Activated T-cell treated with anti-CD3 and anti-CD28 coated beads for 48 hours (primary cell): ENCODE results near the gene ENGASE.
"Not testable (repeated sequence)": the region's sequence is repeated elsewhere in the genome, so short reads cannot be mapped to it uniquely, and the experiment has no call there.

ENCODE experiments used
- DNase-seq: peaks from one replicate; pipeline ENCODE4 v3.0.0-alpha.2; 2020; ENCODE audit warnings: low read depth

ENGASE gene, protein sequence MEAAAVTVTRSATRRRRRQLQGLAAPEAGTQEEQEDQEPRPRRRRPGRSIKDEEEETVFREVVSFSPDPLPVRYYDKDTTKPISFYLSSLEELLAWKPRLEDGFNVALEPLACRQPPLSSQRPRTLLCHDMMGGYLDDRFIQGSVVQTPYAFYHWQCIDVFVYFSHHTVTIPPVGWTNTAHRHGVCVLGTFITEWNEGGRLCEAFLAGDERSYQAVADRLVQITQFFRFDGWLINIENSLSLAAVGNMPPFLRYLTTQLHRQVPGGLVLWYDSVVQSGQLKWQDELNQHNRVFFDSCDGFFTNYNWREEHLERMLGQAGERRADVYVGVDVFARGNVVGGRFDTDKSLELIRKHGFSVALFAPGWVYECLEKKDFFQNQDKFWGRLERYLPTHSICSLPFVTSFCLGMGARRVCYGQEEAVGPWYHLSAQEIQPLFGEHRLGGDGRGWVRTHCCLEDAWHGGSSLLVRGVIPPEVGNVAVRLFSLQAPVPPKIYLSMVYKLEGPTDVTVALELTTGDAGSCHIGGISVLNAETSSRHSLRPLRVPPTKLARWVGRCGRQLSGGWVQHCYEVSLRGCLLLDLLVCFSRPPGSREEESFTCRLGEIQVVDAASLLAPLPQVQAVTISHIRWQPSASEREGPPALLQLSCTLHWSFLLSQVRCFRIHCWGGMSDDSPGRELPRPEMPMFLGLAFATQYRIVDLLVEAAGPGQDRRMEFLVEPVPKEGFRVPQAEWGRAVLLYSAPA

DNA sequence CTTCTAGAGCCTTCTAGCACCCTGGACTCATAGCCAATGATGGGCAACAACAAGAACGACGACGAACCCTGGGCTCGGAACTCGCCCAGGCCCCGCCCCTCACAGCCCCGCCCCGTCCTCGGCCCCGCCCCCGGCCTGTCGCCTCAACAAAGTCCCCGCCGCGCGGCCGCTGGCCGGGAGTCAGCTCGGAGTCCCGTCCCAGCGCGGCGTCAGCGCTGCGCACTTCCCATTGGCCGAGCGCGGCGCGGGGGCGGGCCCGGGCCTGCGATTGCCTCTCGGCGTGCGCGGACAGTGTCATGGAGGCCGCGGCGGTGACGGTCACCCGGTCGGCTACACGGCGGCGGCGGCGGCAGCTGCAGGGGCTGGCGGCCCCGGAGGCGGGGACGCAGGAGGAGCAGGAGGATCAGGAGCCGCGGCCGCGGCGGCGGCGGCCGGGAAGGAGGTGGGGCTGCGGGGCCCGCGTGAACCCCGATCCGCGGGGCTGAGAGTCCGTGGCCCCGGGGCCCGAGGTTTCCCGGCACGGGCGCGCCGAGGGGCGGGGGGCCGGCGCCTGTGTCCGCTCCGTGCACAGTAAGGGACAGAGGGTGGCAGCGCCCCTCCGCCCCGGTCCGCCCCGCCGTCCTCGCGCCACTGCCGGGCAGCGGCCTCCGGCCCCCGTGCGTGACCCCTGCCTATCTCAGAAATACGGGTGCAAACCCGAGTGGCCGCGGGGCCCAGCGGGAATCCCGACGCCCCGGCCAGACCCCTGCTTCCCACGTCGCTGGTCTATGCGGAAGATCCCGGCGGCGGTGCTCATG lies at the start of gene ENGASE:
Gene ENGASE (plus strand): TSS at position 176 of the 797 bp plus-strand sequence. CDS start 121 bp downstream, at position 297.
- peak; percentile 95 for DNase-seq

DNA sequence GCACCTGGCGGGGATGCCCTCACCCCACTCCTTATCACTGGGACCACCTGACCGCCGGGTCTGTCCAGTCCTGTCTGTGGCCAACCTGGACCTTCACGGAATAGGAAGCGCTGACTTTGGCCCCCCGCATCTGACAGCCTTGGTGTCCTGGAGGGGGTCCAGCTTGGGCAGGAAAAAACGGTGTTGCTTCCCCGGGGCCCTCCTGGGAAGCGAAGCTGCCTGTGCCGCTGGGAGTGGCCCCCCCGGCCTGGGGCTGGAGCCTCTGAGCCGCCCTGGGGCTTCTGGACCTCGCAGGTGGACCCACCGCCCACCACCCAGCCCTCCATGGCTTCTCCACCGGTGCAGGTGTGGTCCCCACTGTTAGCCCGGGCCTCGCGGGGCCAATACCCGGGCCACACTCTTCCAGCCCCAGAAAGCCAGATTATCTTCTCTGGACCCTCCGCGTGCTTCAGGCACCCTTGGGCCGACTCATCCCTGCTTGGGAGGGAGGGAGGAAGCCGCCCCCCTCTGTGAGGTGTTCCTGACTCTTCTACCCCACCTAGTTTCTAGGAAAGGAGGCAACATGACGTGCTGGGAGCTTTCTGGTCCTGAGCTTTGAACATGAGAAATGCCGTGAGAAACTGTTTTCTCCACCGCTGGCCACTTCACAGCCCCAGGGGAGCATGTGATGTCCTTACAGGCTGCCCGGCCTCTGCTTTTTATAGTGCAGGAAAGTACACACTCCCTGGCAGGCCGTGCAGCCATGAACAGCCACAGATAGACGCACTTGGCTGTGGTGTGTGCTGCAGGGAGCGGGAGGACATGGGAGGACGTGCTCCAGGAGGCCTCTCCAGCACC lies 49.5 kb upstream of the ENGASE start:
- no peak for DNase-seq

DNA sequence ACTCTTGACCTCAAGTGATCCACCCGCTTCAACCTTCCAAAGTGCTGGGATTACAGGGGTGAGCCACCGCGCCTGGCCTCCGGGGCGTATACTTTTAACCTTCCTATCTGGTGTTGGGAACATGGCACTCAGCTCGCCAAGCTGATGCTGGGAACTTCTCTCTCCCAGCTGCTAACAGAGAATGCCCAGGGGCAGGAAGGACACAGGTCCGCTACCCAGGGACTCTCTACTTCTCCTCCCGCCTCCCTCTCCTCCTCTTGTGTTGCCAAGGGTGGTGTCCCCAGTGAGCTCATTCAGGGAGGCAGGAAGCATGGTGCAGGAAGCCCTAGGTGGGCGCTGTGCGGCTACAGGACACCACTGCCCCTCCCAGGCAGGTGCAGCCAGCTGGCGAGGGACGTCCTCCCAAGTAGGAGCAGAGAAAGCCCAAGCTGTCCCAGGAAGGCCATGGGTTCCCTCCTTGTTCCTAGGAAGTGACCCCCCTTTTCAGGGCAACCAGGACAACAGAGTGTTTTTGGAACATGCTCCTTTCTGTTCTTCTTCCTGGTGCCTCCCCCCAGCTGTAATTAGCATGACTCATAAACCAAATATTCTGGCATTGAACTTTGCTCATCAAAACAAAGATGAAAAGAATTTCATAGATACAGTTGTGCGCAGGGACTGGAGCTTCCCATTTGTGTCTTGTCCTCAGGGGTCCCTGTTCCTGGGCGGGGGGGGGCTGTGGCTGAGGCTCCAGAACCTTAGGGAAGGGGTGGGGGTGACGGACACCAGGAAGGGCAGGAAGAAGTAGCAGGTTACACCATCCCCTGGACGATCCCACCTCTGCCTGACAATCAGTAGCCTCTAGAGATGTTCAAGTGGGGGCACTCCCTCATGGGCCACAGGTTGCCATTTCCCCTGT lies 48.0 kb upstream of the ENGASE start:
- no peak for DNase-seq

DNA sequence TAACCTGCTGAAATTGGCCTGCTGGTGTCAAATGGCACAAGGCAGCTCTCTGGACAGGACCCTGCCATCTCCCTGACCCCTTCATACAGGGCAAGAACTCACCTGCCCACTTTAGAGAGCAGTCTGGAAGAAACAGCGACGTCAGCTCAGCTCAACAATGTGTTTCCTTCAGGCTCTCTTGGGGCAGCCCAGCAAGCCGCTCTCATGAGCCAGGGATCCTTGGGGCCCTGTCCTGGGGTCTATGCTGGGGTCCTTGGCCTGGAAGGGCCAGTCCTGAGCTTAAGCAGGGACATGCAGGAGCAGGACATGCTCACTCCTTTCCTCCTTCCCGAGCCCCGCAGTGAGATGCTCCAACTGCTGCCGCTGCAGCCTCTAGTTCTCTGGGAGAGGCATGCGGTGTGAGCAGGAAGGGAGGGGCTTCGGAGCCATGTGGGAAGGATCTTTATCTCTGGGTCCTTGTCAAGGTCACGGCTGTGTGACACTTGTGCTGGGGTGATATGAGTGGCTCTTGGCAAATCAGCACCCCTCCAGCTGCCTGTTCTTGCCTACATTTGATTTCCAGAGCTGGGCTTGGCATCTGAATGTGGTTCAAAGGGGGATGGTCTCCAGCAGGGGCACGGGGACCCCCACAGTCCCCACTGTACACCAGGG lies 47.2 kb upstream of the ENGASE start:
- no peak for DNase-seq

DNA sequence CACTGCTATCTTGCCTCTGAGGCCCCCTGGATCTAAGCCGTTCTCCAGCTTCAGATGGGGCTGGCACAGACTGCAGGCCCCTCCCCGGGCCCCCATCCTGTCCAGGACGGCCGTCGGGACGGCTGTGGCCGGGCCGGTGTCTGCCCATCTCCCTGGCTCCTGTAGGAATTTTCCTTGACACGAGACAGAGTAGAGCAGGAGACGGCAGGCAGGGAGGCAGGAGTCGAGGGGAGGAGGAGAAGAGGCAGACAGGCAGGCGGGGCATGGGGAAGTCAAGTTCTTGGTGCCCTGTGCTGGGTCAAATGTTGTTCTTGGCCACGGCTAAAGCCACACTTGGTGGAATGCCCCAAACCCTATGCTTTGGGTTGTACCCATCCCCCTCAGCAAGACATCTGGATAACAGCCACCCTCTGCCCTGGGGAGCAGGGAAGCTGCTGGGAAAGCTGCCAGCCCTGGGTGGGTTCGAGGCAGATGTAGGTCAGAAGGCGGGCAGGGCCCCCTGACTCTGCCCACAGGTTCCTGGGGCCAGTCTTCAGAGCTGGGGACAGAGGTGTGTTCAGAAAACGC lies 46.6 kb upstream of the ENGASE start:
- DNase-seq = no peak

DNA sequence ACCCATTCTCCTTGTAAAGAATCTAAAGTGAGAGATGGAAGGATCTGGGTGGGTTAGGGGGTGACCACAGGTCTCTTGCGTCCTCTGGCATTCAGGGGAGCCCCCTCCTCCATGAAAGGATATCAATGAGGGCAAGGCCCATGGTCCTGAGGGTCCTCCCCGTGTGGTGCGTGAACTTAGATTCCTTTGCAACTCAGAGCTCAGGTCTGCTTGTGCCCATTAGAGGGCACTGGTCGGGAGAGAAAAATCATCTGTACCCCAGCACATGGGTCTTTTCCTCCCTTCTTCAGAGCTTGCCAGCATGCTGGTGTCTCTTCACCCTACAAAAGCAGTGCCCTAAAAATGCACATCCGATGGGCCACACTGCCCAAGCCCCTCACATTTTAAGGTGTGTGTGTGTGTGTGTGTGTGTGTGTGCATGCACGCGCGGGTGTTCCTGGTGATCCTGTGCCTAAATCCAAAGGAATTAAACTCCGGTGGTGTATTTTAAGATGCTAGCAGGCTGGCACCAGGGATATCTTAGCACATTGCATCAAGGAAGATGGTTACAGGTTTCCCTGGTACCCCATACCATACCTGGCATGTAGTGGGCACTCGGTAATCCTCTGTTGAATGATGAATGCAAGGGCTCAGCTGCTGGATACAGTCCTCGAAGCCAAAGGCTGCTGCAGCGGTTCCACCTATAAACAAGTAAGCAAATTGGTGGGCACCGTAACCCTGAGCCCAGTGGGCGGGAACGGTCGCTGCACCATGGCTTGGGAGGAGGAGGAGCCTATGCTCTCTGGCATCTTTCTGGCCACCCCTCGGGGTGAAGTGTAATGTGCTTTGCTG lies 45.9 kb upstream of the ENGASE start:
- DNase-seq = no peak

DNA sequence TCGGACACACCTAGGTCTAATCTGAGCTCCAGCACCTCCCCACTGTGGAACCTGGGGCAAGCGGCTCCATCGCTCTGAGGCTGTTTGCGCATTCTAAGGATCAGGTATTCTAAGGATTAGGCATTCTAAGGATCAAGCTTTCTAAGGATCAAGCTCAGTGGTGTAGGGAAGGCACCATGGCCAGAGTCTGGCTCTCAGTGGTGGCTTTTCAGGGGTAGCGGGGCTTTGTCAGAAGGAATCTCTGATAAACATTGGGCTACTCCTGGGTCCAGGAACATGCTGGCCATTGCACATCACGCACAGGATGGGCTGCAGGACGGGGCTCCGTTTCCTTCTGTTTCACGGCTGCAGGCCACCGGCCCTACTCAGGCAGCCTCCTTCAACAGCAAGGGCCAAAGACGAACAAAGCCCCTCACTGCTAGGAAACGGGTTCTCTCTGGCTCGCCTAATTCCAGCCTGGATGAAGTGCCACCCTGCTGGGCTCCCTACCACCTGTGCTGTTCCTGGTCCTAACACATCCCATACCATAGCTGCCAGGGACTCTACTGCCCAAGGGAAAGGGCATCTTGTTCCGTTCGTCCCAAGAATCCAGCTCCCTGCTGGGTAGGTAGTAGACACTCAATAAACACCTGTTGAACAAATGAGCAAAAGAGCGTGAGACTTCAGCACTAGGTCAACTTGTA lies 45.2 kb upstream of the ENGASE start:
- DNase-seq = no peak

DNA sequence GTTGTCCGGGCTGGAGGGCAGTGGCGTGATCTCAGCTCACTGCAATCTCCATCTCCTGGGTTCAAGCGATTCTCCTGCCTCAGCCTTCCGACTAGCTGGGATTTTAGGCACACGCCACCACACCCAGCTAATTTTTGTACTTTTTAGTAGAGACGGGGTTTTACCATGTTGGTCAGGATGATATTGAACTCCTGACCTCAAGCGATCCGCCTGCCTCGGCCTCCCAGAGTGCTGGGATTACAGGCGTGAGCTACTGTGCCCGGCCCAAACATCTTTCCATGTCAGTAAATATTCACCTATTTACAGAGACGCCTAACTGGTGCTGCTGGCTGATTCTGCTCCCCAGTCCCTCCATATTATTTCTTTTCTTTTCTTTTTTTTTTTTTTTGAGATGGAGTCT lies 44.0 kb upstream of the ENGASE start:
- DNase-seq = not testable (repeated sequence)

DNA sequence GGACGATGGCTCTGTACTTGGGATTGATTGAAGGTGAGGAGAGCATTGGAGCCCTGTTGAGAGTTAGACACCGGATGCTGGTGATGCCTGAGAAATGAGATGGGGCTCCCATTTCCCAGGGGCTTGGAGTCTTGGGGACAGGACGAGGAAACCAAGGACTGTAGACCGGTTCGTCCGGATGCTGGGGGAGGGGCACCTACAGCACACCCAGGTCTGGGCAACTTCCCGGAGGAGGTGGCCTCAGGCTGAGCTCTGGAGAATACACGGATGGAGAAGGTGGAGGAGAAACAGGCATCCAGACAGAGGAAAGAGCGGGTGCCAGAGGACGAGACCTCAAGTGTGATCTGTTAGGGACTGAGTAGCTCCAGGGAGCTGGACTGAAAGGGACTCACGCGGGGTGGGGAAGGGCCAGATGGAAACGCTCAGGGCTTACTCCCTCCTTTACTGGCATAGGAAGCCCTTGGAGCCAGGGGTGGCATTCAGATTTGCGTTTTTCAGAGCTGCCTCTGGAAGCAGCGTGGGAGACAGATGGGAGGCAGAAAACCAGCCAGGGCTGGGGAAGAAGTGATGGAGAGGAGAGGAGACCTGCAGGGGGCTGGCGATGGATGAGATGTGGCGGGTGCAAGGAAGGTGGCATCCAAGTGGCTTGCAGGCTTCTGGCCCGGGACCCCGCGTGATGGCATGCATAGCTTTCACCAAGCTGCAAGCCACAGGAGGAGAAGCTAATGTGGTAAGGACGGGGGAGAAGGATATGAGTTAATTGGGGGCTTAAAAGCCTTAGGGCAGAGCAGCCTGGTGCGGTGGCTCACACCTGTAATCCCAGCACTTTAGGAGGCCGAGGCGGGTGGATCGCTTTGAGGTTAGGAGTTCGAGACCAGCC lies 42.4 kb upstream of the ENGASE start:
- DNase-seq = no peak

DNA sequence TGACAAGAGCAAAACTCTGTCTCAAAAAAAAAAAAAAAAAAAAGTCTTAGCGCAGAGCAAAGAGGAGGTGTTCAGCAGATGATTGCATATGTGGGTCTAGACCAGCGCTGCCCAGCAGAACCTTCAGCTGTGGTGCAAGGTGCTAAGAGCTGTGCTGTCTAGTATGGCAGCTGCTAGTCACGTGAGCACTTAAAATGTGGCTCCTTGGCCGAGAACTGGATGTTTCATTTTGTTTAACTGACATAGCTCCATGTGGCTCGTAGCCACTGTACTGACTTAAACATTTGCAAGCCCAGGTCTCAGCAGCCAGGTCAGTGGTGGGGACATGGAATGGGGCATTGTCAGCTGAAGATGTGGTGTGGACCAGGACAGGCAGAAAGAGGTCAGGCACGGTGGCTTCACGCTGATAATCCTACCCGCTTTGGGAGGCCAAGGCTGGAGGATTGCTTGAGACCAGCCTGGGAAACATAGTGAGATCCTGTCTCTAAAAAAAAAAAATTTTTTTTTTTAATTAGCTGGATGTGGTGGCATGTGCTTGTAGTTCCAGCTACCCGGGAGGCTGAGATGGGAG lies 41.5 kb upstream of the ENGASE start:
- no peak for DNase-seq

DNA sequence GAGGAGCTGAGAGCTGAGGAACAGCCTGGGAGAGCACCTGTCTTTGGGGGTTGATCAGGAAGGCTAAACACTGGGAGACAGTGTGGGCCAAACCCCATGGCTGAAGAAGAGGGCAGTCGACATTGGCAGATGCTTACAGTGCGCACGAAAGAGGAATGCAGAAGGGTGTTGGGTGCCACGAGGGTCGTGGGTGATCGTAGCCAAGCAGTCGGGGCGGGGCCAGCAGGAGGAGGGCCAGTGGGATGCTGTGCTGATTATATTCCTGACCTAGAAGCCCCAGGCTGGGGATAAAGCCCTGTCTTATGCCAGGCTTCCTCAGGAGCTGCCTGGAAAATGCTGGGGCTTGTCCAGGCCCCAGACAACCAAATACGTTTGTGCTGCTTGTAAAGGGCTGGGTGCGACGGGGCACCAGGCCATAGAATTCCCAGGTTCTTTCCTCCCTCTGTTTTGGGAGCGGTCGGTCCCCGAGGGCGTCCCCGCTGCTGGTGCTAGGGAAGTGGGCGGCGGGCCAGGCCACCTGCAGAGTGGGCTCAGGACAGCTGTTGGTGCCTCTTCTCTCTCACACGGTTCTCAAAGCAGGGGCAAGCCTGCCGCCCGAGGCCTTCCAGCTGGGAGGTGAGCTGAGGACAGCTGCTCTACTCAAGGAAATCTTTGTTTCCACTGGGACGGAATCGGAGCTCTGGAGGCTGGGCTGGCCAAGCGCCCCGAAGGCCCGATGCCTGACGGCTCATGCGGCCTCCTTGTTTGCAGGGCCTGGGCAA lies 40.7 kb upstream of the ENGASE start:
- no peak for DNase-seq

DNA sequence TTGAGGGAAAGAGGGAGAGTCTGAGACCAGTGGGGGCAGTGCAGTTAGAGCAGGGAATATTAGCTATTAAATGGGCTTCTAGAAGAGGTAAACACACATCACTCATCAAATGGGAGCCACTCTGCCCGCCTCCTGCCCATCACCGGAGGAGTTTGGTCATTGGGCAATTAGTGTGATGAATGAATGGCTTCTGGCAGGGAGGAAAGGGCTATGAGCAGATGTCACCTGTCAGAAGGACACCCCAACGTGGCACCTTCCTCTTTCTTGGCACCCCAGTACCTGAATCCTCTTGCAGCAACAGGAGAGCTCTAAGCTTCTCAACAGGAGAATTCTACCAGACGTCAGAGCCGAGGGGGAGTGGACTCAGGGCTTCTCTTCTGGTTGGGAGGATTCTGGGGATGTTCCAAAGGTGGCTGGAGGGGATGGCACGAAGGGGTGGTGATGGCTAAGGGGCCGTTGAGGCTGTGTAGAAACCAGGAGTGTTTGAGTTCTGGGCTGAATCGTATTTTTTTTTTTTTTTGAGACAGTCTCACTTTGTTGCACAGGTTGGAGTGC lies 39.6 kb upstream of the ENGASE start:
- no peak for DNase-seq

DNA sequence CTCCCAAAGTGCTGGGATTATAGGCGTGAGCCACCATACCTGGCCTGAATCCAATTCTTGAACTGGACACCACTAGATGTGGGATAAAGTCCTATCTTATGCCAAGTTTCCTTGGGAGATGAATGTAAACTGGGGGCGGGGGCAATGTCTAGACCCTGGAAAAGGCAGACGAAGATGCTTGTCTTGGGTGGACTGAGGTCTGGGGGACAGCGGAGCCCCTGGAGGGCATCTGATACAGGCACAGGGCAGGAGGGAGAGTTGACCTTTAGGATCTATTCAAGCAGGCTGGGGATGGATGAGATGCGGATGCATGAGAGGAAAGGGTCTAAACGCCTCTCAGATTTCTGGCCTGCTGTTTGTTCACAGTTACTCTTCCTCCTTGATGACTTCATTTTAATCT lies 38.9 kb upstream of the ENGASE start:
- DNase-seq = no peak

DNA sequence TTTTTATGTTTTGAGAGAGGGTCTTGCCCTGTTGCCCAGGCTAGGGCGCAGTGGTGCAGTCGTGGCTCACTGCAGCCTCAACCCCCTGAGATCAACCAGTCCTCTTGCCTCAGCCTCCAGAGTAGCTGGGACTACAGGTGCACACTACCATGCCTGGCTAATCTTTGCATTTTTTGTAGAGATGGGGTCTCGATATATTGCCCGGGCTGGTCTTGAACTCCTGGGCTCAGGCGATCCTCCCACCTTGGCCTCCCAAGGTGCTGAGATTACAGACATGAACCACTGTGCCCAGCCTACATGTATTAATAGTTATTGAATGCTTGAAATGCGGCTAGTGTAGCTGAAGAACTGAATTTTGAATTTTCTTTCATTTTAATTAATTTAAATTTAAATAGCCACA lies 38.4 kb upstream of the ENGASE start:
- no peak for DNase-seq

DNA sequence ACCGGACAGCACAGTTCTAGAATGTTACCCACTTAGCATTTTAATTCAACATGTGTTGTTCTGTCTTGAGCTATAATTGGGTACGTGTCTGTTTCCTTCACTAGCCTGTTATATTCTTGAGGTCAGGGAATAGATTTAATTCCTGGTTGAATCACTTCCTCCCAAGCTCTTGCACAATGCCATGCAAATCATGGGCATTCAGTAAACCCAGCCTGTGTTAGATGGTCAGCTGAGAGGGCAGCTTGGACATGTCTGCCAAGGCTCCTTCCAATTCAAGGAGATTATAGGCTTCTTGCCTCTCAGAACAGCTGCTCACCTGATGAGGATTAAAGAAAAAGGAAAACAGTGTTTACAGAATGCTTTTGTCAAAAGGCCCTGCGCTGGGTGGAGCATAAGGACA lies 38.0 kb upstream of the ENGASE start:
- no peak for DNase-seq
